ENCODE measurements around the gene ITGB1. TPM values are rescaled to one million over a fixed set of nuclear protein-coding genes. Genes with fewer than 3 reads are reported as not detected.

ITGB1 gene
- total RNA-seq, 4 donors from 2014 or later: 998 to 2,832 (median 1,462) TPM

DNA sequence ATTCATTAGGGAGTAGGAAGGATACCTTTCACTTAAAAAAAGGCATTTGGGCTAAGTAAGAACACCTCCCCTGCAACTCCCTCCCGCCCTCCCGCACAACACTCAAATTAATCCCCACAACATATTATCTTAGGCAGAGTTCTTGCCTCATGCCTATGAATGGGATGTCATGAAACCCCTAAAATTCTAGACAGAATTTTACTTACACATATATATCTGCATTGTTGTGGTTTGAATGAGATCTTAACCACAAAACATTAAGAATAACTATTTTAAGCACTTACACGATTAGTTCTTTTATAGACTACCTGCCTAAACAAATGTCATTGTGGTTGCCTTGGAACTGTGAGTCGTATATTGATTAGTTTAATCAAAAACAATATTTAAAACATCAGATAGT, 4.5 kb upstream of the ITGB1 start:
- H3K36me3 ChIP-seq: no peaks in the 10 kb centered on the region
- peaks cover 0 to 52% (median 7%) of the 10 kb centered on the region in 3 donors for H3K4me1 ChIP-seq
- 6 to 24% methylated on average over 4 of the region's 4 CpGs for WGBS, 2 donors (ENCODE audit: low coverage in 1 of 2)

DNA sequence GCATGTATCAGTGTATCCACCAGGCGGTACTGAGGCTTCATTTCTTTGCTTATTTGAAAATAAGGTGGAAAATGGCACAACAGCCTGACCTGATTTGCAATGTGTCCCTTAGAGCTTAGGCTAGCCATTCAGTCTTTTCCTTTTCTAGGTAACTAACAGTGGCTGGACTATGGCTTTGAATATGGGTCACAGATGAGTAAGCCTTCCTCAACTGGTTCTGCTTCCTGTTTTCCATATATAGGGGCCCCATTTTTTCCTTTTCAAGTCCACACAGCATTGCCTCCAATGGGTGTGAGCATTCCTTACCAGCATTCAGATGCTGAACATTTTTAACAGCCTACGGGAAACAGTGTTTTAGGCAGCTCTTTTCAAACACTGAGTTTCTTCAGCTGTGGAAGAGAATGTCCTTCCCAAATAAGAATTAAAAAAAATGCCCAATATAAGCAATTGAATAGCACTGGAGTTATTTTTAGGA, 3.9 kb upstream of the ITGB1 start:
- TF ChIP-seq, protein P1, sequence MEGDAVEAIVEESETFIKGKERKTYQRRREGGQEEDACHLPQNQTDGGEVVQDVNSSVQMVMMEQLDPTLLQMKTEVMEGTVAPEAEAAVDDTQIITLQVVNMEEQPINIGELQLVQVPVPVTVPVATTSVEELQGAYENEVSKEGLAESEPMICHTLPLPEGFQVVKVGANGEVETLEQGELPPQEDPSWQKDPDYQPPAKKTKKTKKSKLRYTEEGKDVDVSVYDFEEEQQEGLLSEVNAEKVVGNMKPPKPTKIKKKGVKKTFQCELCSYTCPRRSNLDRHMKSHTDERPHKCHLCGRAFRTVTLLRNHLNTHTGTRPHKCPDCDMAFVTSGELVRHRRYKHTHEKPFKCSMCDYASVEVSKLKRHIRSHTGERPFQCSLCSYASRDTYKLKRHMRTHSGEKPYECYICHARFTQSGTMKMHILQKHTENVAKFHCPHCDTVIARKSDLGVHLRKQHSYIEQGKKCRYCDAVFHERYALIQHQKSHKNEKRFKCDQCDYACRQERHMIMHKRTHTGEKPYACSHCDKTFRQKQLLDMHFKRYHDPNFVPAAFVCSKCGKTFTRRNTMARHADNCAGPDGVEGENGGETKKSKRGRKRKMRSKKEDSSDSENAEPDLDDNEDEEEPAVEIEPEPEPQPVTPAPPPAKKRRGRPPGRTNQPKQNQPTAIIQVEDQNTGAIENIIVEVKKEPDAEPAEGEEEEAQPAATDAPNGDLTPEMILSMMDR (IDR thresholded peaks at IDR 0.05): peak in 3 of 4 experiments; percentile 18 to 52 (median 30)
- peak; percentile 67 for TF ChIP-seq EP300 (IDR thresholded peaks at IDR 0.05)
- TF ChIP-seq POLR2A (IDR thresholded peaks at IDR 0.05): peak in 1 of 2 donors; percentile 28
- TF ChIP-seq POLR2AphosphoS5 (IDR thresholded peaks at IDR 0.05): peak; percentile 97
- 0 to 16% methylated on average over 1 to 2 of the region's 2 CpGs for WGBS, 2 donors (ENCODE audit: low coverage in 1 of 2)
- Histone ChIP-seq H3K9me3 (no peaks in the 10 kb centered on the region), H3K27ac (peak overlapping the region; percentile 98 to 100 (median 98)), H3K27me3 (no peaks in the 10 kb centered on the region), H3K4me3 (peak overlapping the region; percentile 12 to 16), H3K36me3 (no peaks in the 10 kb centered on the region), H3K4me1 (peaks cover 0 to 52% (median 7%) of the 10 kb centered on the region in 3 donors)
- peak; percentile 67 for ATAC-seq

More for the DNA sequence above, 4.5 kb upstream of the ITGB1 start:
- no peaks in the 10 kb centered on the region for H3K27me3 ChIP-seq
- peak overlapping the region; percentile 12 to 16 for H3K4me3 ChIP-seq
- ATAC-seq: no peak
- H3K27ac ChIP-seq: peak overlapping the region; percentile 98 to 100 (median 98)
- TF ChIP-seq EP300 (IDR thresholded peaks at IDR 0.05) (no peak), POLR2AphosphoS5 (IDR thresholded peaks at IDR 0.05) (no peak), POLR2A (IDR thresholded peaks at IDR 0.05) (no peak)
- TF ChIP-seq, protein P1 (IDR thresholded peaks at IDR 0.05): no peak
- no peaks in the 10 kb centered on the region for H3K9me3 ChIP-seq

DNA sequence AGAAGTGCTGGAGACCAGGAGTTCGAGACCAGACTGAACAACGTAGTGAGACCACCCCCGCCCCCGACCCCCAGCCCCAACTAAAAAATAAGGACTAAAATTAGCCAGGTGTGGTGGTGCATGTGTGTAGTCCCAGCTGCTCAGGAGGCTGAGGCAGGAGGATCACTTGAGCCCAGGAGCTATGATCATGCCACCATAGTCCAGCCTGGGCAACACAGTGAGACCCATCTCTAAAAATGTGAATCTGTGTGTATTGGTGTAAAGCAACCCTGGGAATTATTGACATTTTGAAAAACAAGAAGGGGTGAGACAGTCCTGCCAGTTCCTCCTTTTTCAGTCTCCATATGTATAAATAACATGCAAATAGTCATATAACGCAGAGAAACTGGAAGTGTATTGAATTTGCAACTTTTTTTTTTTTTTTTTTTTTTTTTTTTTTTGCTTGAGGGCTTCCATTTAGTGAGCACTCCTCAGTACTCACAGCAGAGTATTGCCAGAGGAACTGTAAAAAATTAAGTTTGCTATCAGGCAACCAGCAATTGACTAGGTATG, 3.4 kb upstream of the ITGB1 start:
- WGBS, 2 donors (ENCODE audit: low coverage in 1 of 2): 74 to 91% methylated on average over 5 of the region's 5 CpGs
- TF ChIP-seq, protein P1 (IDR thresholded peaks at IDR 0.05): no peak
- no peak for TF ChIP-seq POLR2A (IDR thresholded peaks at IDR 0.05)
- no peak for TF ChIP-seq EP300 (IDR thresholded peaks at IDR 0.05)
- TF ChIP-seq POLR2AphosphoS5 (IDR thresholded peaks at IDR 0.05): no peak
- Histone ChIP-seq H3K4me1 (peaks cover 0 to 53% (median 7%) of the 10 kb centered on the region in 3 donors), H3K9me3 (no peaks in the 10 kb centered on the region), H3K36me3 (no peaks in the 10 kb centered on the region), H3K27me3 (no peaks in the 10 kb centered on the region), H3K27ac (peak overlapping the region; percentile 98 to 100 (median 98)), H3K4me3 (no peak overlapping the region)
- no peak for ATAC-seq

DNA sequence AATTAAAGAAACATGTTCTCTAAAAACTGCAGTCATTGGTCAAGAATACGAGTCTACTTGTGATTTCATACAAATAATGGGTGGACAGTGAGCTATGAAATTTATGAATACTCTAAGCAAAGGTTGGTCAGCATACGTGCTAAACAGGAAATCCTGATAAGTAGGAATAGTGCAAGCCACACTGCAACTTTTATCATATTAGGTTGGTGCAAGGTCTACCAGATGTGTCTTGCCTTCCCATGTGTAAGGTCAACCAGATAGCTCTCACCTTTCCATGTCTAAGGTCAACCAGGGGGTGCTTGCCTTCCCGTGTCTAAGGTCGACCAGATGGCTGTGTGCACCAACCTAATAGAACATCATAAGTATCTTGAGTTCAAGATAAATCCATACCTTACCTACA, 2.0 kb upstream of the ITGB1 start:
- Histone ChIP-seq H3K4me3 (no peak overlapping the region), H3K27ac (peak overlapping the region; percentile 90 to 99 (median 98)), H3K9me3 (no peaks in the 10 kb centered on the region), H3K27me3 (no peaks in the 10 kb centered on the region), H3K36me3 (no peaks in the 10 kb centered on the region), H3K4me1 (peaks cover 0 to 67% (median 7%) of the 10 kb centered on the region in 3 donors)
- 67 to 69% methylated on average over 4 of the region's 4 CpGs for WGBS, 2 donors (ENCODE audit: low coverage in 1 of 2)
- no peak for ATAC-seq
- TF ChIP-seq POLR2AphosphoS5 (IDR thresholded peaks at IDR 0.05): no peak
- TF ChIP-seq EP300 (IDR thresholded peaks at IDR 0.05): no peak
- no peak for TF ChIP-seq POLR2A (IDR thresholded peaks at IDR 0.05)

DNA sequence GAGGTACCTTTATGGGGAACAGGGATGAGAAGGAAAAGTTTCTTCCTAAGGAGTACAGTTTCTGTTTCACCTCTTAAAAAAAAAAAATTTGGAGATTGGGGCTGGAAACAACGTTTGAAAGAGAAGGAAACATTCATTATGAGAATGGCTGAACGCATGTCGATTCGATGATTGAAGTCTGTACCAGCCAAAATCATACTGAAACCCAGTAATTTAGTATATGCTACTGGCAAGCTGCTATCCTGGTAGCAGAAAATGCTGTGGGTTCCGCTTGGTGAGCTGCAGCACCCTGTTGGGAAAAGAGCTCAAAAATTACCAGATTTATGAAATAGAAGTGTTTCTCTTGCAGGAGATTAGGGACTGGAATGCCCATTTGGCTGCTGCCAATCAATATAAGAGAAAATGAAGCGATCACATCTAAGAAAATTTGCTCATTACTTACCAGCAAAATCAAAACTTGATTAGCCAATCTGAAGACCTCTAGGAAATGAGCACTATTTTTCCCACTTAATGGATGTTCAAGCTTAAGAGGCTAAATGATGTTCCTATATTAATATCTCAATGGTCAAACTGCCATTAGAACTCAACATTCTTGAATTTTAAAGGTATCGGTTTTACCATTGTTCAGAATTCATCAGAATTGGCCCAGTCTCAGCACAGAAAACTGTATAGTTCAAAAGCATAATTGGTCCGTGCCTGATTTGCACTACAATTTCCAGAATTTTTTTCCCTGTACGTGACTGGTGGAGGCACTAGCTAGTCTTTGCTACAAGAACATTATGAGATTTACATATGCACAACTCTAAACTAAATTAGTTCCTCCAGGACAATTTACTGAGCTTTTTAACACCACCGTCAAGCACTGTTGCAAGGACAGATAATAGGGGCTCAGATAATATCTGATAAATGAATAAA, 1.2 kb upstream of the ITGB1 start:
- H3K36me3 ChIP-seq: no peaks in the 10 kb centered on the region

More for the DNA sequence above, 1.2 kb upstream of the ITGB1 start:
- 20 to 34% methylated on average over 10 of the region's 10 CpGs for WGBS, 2 donors (ENCODE audit: low coverage in 1 of 2)
- Histone ChIP-seq H3K9me3 (no peaks in the 10 kb centered on the region), H3K4me3 (peak overlapping the region; percentile 90 to 91), H3K27ac (peak overlapping the region; percentile 90 to 99 (median 98)), H3K27me3 (no peaks in the 10 kb centered on the region), H3K4me1 (peaks cover 0 to 75% (median 7%) of the 10 kb centered on the region in 3 donors)
- ATAC-seq: no peak
- TF ChIP-seq EP300 (IDR thresholded peaks at IDR 0.05) (no peak), POLR2A (IDR thresholded peaks at IDR 0.05) (no peak), POLR2AphosphoS5 (IDR thresholded peaks at IDR 0.05) (no peak)
- TF ChIP-seq, protein P1 (IDR thresholded peaks at IDR 0.05): no peak

Measured in gastroesophageal sphincter (tissue), 4 donors.